Measurements from ENCODE around the gene LY6G6F. TPM values are rescaled to one million over a fixed set of nuclear protein-coding genes. Genes with fewer than 3 reads are reported as not detected.

Gene LY6G6F
- total and polyA plus RNA-seq, 2 of the 13 experiments (the other 11 are each of a cell fraction or from before 2014, with no cell fraction given): not detected

GRCh38 chr6:31722173-31722572 is 15.5 kb downstream of the LY6G6F start:
- no peak for FAIRE-seq
- TF ChIP-seq CENPBD1 (CRISPR knock-in tag; IDR thresholded peaks at IDR 0.05; ENCODE audit: borderline replicate concordance, low read depth) (no peak), MNT (IDR thresholded peaks at IDR 0.05) (no peak), HNRNPLL (IDR thresholded peaks at IDR 0.05; ENCODE audit: low read depth, low read length, poor library complexity, severe bottlenecking) (no peak), TFDP2 (CRISPR knock-in tag; IDR thresholded peaks at IDR 0.05) (no peak)
- no peak overlapping the region for H3K9ac ChIP-seq (ENCODE audit: insufficient read depth, low read depth, low read length)
- ChIA-PET CTCF (ENCODE audit: low intra/inter-chr PET ratio, low total read pairs) (no interaction called here), POLR2A (interaction anchor here (3.4 kb wide), 1 partner anchor 105 kb away, joined by 12 read pairs; the partner anchor contains the start of gene HSPA1B)
- peaks cover 3 to 35% of the 10 kb centered on the region in 2 experiments; a peak in 4 of 5 replicates for H3K27me3 ChIP-seq (ENCODE audit: control insufficient read depth in 1 of 2, insufficient read depth in 2 of 2, low read length in 2 of 2)
- no peak for ATAC-seq
- peaks cover 8% of the 10 kb centered on the region for H3K4me1 ChIP-seq (ENCODE audit: insufficient read depth, low read length)
- in situ Hi-C loops (cut with HindIII; ENCODE audit: extremely low pct_ligation_motif_present, low pct_unique_long_range_greater_than_20kb): no loop called here
- no peak overlapping the region for H3K4me3 ChIP-seq (replicated peaks in 1 of 3; ENCODE audit: insufficient read depth in 1 of 3, low read depth in 2 of 3, low read length in 3 of 3)
- DNase-seq (ENCODE audit: low spot score): no peak
- no peaks in the 10 kb centered on the region for H4K20me1 ChIP-seq (ENCODE audit: insufficient read depth, low read length)
- intact Hi-C loops (cut with micrococcal nuclease; ENCODE audit: unreplicated experiment): no loop called here
- no peak overlapping the region for H3K27ac ChIP-seq (ENCODE audit: extremely low read length, insufficient read depth, low read length)
- no peaks in the 10 kb centered on the region for H3K79me2 ChIP-seq (ENCODE audit: insufficient read depth, low read length)
- H3K9me3 ChIP-seq (ENCODE audit: low read length): no peaks in the 10 kb centered on the region
- no peak overlapping the region for H2AFZ ChIP-seq (ENCODE audit: low read length)
- no peak overlapping the region for H3K4me2 ChIP-seq (ENCODE audit: low read depth, low read length)
- H3K36me3 ChIP-seq (replicated peaks in 1 of 2; ENCODE audit: control insufficient read depth in 1 of 2, insufficient read depth in 2 of 2, low read length in 2 of 2): peaks cover 0 to 2% of the 10 kb centered on the region in 2 experiments; a peak in 2 of 5 replicates
- BruUV-seq (replicated peaks): no TSS peak
- WGBS (ENCODE audit: low lambda C conversion rate): 63% methylated on average over 3 of the region's 3 CpGs
